GM23248 (cell line): ENCODE results near the gene ZBTB20. TPM values are rescaled to one million over a fixed set of nuclear protein-coding genes. Genes with fewer than 3 reads are reported as not detected.

Source experiments
- DNase-seq: peaks from one replicate; pipeline ENCODE4 v3.0.0-alpha.2; 2015
- H2AFZ ChIP-seq: fragments of 200-600 bp; sonication (generic); 2 replicates; pipeline ENCODE4 v1.6.1; 2016; ENCODE audit warnings: antibody characterized with exemption
- H3F3A ChIP-seq: fragments of 200-600 bp; sonication (generic); 2 replicates; pipeline ENCODE4 v1.6.1; 2016; ENCODE audit warnings: mild to moderate bottlenecking, antibody characterized with exemption, mixed run types; ENCODE audit not compliant: insufficient read depth
- H3K27ac ChIP-seq: fragments of 200-600 bp; sonication (generic); 2 replicates; pipeline ENCODE4 v1.5.1; 2016; ENCODE audit warnings: mild to moderate bottlenecking
- H3K27me3 ChIP-seq: fragments of 200-600 bp; sonication (generic); replicated peaks from 2 replicates; pipeline ENCODE4 v1.6.1; 2016; ENCODE audit warnings: mild to moderate bottlenecking; ENCODE audit not compliant: insufficient read depth
- H3K36me3 ChIP-seq: fragments of 200-600 bp; sonication (generic); 2 replicates; pipeline ENCODE4 v1.6.1; 2016; ENCODE audit warnings: low read depth, mild to moderate bottlenecking
- H3K4me1 ChIP-seq: fragments of 200-600 bp; sonication (generic); 2 replicates; pipeline ENCODE4 v1.6.1; 2016; ENCODE audit warnings: mild to moderate bottlenecking; ENCODE audit not compliant: insufficient read depth
- H3K4me2 ChIP-seq: fragments of 200-600 bp; sonication (generic); one replicate; pipeline ENCODE4 v1.6.1; 2016; ENCODE audit warnings: mild to moderate bottlenecking; ENCODE audit not compliant: unreplicated experiment
- H3K4me3 ChIP-seq: fragments of 200-600 bp; sonication (generic); 2 replicates; pipeline ENCODE4 v1.5.1; 2016; ENCODE audit warnings: mild to moderate bottlenecking
- H3K79me2 ChIP-seq: fragments of 200-600 bp; sonication (generic); 2 replicates; pipeline ENCODE4 v1.6.1; 2016; ENCODE audit warnings: mild to moderate bottlenecking; ENCODE audit not compliant: insufficient read depth
- H3K9ac ChIP-seq: fragments of 200-600 bp; sonication (generic); 2 replicates; pipeline ENCODE4 v1.6.1; 2016; ENCODE audit warnings: mild to moderate bottlenecking
- H3K9me2 ChIP-seq: fragments of 200-600 bp; sonication (generic); 2 replicates; pipeline ENCODE4 v1.6.1; 2016; ENCODE audit warnings: mixed run types, mild to moderate bottlenecking, moderate library complexity; ENCODE audit not compliant: insufficient read depth
- H3K9me3 ChIP-seq: fragments of 200-600 bp; sonication (generic); one replicate; pipeline ENCODE4 v1.6.1; 2017; ENCODE audit warnings: low read depth
- H4K20me1 ChIP-seq: fragments of 200-600 bp; sonication (generic); 2 replicates; pipeline ENCODE4 v1.6.0; 2016; ENCODE audit not compliant: insufficient read depth
- EZH2 ChIP-seq: fragments of 200-600 bp; sonication (generic); IDR thresholded peaks from 2 replicates; pipeline ENCODE4 v1.6.1; 2018; ENCODE audit warnings: antibody characterized with exemption, mild to moderate bottlenecking; ENCODE audit not compliant: insufficient read depth, poor library complexity, severe bottlenecking
- EZH2phosphoT487 ChIP-seq: fragments of 200-600 bp; sonication (generic); IDR thresholded peaks from 2 replicates; pipeline ENCODE4 v1.6.1; 2018; ENCODE audit warnings: antibody characterized with exemption, moderate library complexity, mild to moderate bottlenecking, low read depth; ENCODE audit not compliant: insufficient read depth
- WGBS, 2 experiments: methylation state at CpG; one replicate each; pipeline ENCODE4 v1.1.6; 2015 to 2017; ENCODE audit warnings: low lambda C conversion rate in 2 of 2, low coverage in 1 of 2; ENCODE audit errors: missing lambda C conversion rate in 2 of 2; 5-methylcytosine and 5-hydroxymethylcytosine counted together
- in situ Hi-C: fragments of 300-500 bp; cut with MboI; formaldehyde crosslinking; loops from 2 replicates; pipeline ENCODE4 v1.15.0; 2020
- polyA plus RNA-seq: library from polyadenylated mRNA; unstranded; fragments of >200 nt; fragmentation: Nextera tagmentation; extraction: Ambion mirVana; gene quantifications from 2 replicates; pipeline ENCODE4 v1.2.1, GENCODE V29; 2016
- total RNA-seq: library from RNA; depleted of rRNA; stranded (reverse); fragments of >200 nt; shearing (Covaris generic); gene quantifications from 2 replicates; pipeline ENCODE4 v1.2.3, GENCODE V29; 2014

Gene ZBTB20
- total and polyA plus RNA-seq, 2 experiments from 2014 or later = 9.2 to 12.2 TPM

DNA sequence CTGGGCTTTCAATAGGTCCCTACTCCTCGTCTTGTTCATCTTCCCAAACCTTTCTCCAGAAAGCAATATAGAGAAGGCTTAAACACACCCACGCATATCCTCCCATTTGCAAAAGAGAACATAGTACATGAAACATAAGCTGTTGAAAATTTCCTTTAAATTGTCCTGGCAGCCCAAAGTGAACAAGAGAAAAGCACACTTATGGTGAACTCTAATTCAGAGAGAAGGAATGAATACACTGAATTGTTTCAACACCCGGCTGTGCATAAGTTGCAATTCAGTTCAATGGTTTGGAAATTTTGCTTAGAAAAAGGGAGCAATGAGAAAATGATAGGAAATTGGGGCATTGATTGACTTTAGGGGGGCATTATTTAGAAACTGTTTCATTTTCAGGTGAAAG, 650.6 kb downstream of the ZBTB20 start:
- no peaks in the 10 kb centered on the region for H4K20me1 ChIP-seq
- H3K27me3 ChIP-seq = no peaks in the 10 kb centered on the region
- H3K9ac ChIP-seq = peak overlapping the region; percentile 28
- peak overlapping the region; percentile 33 for H3K4me2 ChIP-seq
- H3K9me3 ChIP-seq = no peaks in the 10 kb centered on the region
- H3K79me2 ChIP-seq = peaks cover 8% of the 10 kb centered on the region; the same call in 1 of the 2 replicates
- in situ Hi-C loops = no loop called here
- WGBS, 2 experiments = 76 to 85% methylated on average over 3 of the region's 3 CpGs
- no peaks in the 10 kb centered on the region for H3K9me2 ChIP-seq
- no peak for TF ChIP-seq EZH2phosphoT487
- no peak for TF ChIP-seq EZH2
- H3K4me3 ChIP-seq = no peak overlapping the region
- no peaks in the 10 kb centered on the region for H3K36me3 ChIP-seq
- H3K4me1 ChIP-seq = peaks cover 50% of the 10 kb centered on the region
- no peak overlapping the region for H2AFZ ChIP-seq
- peak; percentile 47 for DNase-seq
- H3K27ac ChIP-seq = peak overlapping the region; percentile 77
- H3F3A ChIP-seq = peaks cover 44% of the 10 kb centered on the region

DNA sequence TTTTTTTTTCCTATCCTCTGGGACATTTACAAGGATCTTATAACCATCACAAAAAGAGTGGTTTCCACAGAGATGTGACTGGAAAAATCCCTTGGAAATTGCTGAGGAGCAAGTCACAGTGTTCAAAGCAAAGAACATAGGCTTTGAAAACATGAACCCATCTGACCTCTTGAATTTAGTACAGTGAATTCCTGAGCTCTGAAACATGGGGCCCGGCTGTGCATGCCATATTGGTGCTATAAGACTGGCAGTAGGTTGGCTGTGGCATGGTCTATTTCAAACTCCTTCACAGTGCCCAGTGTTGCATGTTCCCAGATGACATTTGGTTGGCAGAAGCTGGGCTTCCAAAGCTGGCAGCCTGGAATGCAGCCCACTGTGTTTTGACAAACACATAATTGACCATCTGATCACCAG, 651.1 kb downstream of the ZBTB20 start:
- Histone ChIP-seq H3K27me3 (no peaks in the 10 kb centered on the region), H3K4me1 (peaks cover 50% of the 10 kb centered on the region), H3K36me3 (no peaks in the 10 kb centered on the region), H3K79me2 (peaks cover 8% of the 10 kb centered on the region; the same call in 1 of the 2 replicates), H2AFZ (no peak overlapping the region), H3K4me3 (no peak overlapping the region), H4K20me1 (no peaks in the 10 kb centered on the region), H3K4me2 (peak overlapping the region; percentile 33), H3K27ac (peak overlapping the region; percentile 77), H3K9ac (peak overlapping the region; percentile 28), H3F3A (peaks cover 44% of the 10 kb centered on the region), H3K9me2 (no peaks in the 10 kb centered on the region), H3K9me3 (no peaks in the 10 kb centered on the region)
- in situ Hi-C loops = no loop called here
- peak; percentile 83 for DNase-seq
- TF ChIP-seq EZH2 (no peak), EZH2phosphoT487 (no peak)
- WGBS, 2 experiments = 0 to 5% methylated on average over 1 of the region's 1 CpG

DNA sequence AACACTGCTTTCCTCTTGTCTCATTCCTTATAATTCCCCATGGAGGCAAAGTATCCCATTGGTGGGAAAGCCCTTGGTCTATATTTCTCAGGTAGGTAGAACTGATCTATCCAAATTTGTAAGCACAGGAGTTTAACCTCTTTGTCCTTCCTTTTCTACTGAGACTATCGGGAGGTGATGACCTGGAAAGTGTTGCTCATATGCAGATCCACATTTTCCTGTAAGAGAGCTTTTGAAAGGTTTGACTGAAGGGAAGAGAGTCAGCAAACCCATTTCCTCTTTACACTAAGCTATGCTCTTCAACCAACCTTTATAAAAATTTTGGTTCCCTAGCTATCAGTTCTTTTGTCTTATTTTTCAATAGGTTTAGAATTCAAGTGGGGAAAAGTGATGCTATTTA, 652.6 kb downstream of the ZBTB20 start:
- no peak for DNase-seq
- H3K9me2 ChIP-seq = no peaks in the 10 kb centered on the region
- no peaks in the 10 kb centered on the region for H3K9me3 ChIP-seq
- H3K4me3 ChIP-seq = no peak overlapping the region
- no peak overlapping the region for H3K9ac ChIP-seq
- no peak overlapping the region for H3K4me2 ChIP-seq
- no peaks in the 10 kb centered on the region for H4K20me1 ChIP-seq
- H3K4me1 ChIP-seq = peaks cover 43% of the 10 kb centered on the region
- H3K27ac ChIP-seq = no peak overlapping the region
- WGBS, 2 experiments = 94 to 100% methylated on average over 1 of the region's 1 CpG
- TF ChIP-seq EZH2phosphoT487 (no peak), EZH2 (no peak)
- in situ Hi-C loops = no loop called here
- no peaks in the 10 kb centered on the region for H3K36me3 ChIP-seq
- H3F3A ChIP-seq = peaks cover 44% of the 10 kb centered on the region
- no peak overlapping the region for H2AFZ ChIP-seq
- peaks cover 8% of the 10 kb centered on the region; the same call in 1 of the 2 replicates for H3K79me2 ChIP-seq
- H3K27me3 ChIP-seq = no peaks in the 10 kb centered on the region

DNA sequence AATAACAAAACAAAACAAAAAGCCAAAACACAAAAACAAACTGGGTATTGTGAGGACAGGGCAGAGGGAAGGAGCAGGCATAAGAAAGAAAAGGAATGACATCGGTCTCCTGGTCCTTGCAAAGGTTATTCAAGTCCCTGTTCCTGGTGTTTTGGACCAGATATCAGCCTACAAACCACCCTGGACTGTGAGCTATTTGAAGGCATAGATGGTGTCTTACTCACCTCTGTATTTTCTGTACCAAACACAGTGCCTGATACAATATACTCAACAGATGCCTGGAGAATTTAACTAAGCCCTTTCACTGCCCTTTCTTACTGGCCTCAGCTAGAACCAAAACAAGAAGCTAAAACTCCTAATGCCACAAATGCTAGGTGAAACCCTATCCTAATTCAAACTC, 656.3 kb downstream of the ZBTB20 start:
- Histone ChIP-seq H3K27ac (no peak overlapping the region), H3K4me1 (peaks cover 10% of the 10 kb centered on the region), H3K4me2 (no peak overlapping the region), H4K20me1 (no peaks in the 10 kb centered on the region), H3K9me2 (no peaks in the 10 kb centered on the region), H3F3A (peaks cover 19% of the 10 kb centered on the region), H3K4me3 (no peak overlapping the region), H3K9me3 (no peaks in the 10 kb centered on the region), H2AFZ (no peak overlapping the region), H3K9ac (no peak overlapping the region), H3K27me3 (no peaks in the 10 kb centered on the region), H3K36me3 (no peaks in the 10 kb centered on the region), H3K79me2 (peaks cover 8% of the 10 kb centered on the region; the same call in 1 of the 2 replicates)
- DNase-seq = no peak
- WGBS, 2 experiments = 96 to 100% methylated on average over 1 of the region's 1 CpG
- TF ChIP-seq EZH2phosphoT487 (no peak), EZH2 (no peak)
- in situ Hi-C loops = no loop called here

DNA sequence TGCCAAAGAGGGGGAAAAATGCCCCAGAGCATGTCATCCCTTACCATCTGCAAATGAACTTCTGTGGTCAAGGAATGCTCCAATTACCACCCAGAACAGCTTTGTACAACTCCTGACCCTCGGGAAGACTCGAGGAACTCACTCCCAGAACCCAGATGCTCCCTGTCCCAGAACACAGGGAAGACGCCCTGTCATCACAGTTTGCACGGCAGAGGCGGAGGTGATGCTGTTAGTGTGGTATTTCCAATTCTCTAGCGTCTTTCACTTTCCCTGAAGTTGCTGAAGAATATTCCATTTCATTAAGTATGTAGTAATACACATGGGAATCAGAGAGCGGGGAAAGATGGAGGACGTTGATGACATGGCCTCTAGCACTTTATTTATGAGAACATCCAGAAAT, 659.6 kb downstream of the ZBTB20 start:
- Histone ChIP-seq H3K4me1 (no peaks in the 10 kb centered on the region), H3K4me3 (no peak overlapping the region), H3K9me3 (no peaks in the 10 kb centered on the region), H3K27me3 (no peaks in the 10 kb centered on the region), H3K36me3 (no peaks in the 10 kb centered on the region), H4K20me1 (no peaks in the 10 kb centered on the region), H3K9me2 (no peaks in the 10 kb centered on the region), H3K79me2 (no peaks in the 10 kb centered on the region), H3K27ac (no peak overlapping the region), H3K9ac (no peak overlapping the region), H2AFZ (no peak overlapping the region), H3K4me2 (no peak overlapping the region), H3F3A (no peaks in the 10 kb centered on the region)
- 94 to 95% methylated on average over 8 of the region's 8 CpGs for WGBS, 2 experiments
- no peak for DNase-seq
- no peak for TF ChIP-seq EZH2phosphoT487
- no peak for TF ChIP-seq EZH2
- in situ Hi-C loops = no loop called here
